ENCODE measurements around the gene SMG7. TPM values are rescaled to one million over a fixed set of nuclear protein-coding genes. Genes with fewer than 3 reads are reported as not detected.

SMG7 gene
- total RNA-seq, 2 experiments from 2014 or later = 45.0 to 185 TPM

GRCh38 chr1:183506561-183506960 is 34.3 kb downstream of the SMG7 start:
- Histone ChIP-seq H3K9me2 (ENCODE audit: insufficient read depth, low read length) (no peaks in the 10 kb centered on the region), H3K79me2 (ENCODE audit: insufficient read depth, low read depth, low read length) (peaks cover 100% of the 10 kb centered on the region), H3K36me3 (ENCODE audit: insufficient read depth, low read length) (peaks cover 85% of the 10 kb centered on the region), H2AFZ (ENCODE audit: low read length) (no peak overlapping the region), H3K4me2 (ENCODE audit: low read length) (no peak overlapping the region), H3K4me3 (ENCODE audit: low read depth, low read length, poor library complexity, severe bottlenecking) (no peak overlapping the region), H3K27ac (ENCODE audit: low read depth, low read length, poor library complexity, severe bottlenecking) (no peak overlapping the region), H4K20me1 (ENCODE audit: insufficient read depth, low read length) (peaks cover 49% of the 10 kb centered on the region), H3K4me1 (ENCODE audit: insufficient read depth, low read length, poor library complexity, severe bottlenecking) (peaks cover 45% of the 10 kb centered on the region), H3K9me3 (ENCODE audit: low read length) (no peaks in the 10 kb centered on the region)
- POLR2A ChIA-PET = interaction anchor here (0.6 to 5.7 kb wide), 3 partner anchors 17 to 653 kb away, joined by 3 to 33 read pairs (median 3); no protein-coding TSS in a partner anchor
- BruUV-seq (replicated peaks) = no TSS peak
- CTCF ChIA-PET (ENCODE audit: unreplicated experiment) = no interaction called here
- intact Hi-C loops (cut with micrococcal nuclease; ENCODE audit: unreplicated experiment) = no loop called here
- no peak for DNase-seq (ENCODE audit: low spot score)
- TF ChIP-seq EZH2phosphoT487 (IDR thresholded peaks at IDR 0.05; ENCODE audit: borderline replicate concordance, low read depth, low read length) (no peak), CTCF (conservative IDR thresholded peaks at IDR 0.05; ENCODE audit: low read length) (no peak)

- POLR2A ChIA-PET = interaction anchor here (0.7 to 5.7 kb wide), 8 partner anchors 9 to 30 kb away, joined by 4 to 33 read pairs (median 4); no protein-coding TSS in a partner anchor
- no peaks in the 10 kb centered on the region for H3K9me2 ChIP-seq (ENCODE audit: insufficient read depth, low read length)
- H3K4me3 ChIP-seq (ENCODE audit: low read depth, low read length, poor library complexity, severe bottlenecking) = no peak overlapping the region
- peaks cover 100% of the 10 kb centered on the region for H3K79me2 ChIP-seq (ENCODE audit: insufficient read depth, low read depth, low read length)
- H4K20me1 ChIP-seq (ENCODE audit: insufficient read depth, low read length) = peaks cover 35% of the 10 kb centered on the region
- H3K27ac ChIP-seq (ENCODE audit: low read depth, low read length, poor library complexity, severe bottlenecking) = no peak overlapping the region
- intact Hi-C loops (cut with micrococcal nuclease; ENCODE audit: unreplicated experiment) = no loop called here
- H3K4me1 ChIP-seq (ENCODE audit: insufficient read depth, low read length, poor library complexity, severe bottlenecking) = peaks cover 25% of the 10 kb centered on the region
- no peak overlapping the region for H2AFZ ChIP-seq (ENCODE audit: low read length)
- CTCF ChIA-PET (ENCODE audit: unreplicated experiment) = no interaction called here
- H3K9me3 ChIP-seq (ENCODE audit: low read length) = no peaks in the 10 kb centered on the region
- BruUV-seq (replicated peaks) = no TSS peak
- H3K36me3 ChIP-seq (ENCODE audit: insufficient read depth, low read length) = peaks cover 86% of the 10 kb centered on the region
- TF ChIP-seq EZH2phosphoT487 (IDR thresholded peaks at IDR 0.05; ENCODE audit: borderline replicate concordance, low read depth, low read length) (no peak), CTCF (conservative IDR thresholded peaks at IDR 0.05; ENCODE audit: low read length) (no peak)
- no peak for DNase-seq (ENCODE audit: low spot score)
- no peak overlapping the region for H3K4me2 ChIP-seq (ENCODE audit: low read length)
These were observed 36.4 kb downstream of the SMG7 start for GRCh38 chr1:183508694-183509093.

- POLR2A ChIA-PET = interaction anchor here (0.6 to 2.0 kb wide), 5 partner anchors 14 to 43 kb away, joined by 3 to 6 read pairs (median 3); no protein-coding TSS in a partner anchor
- H3K9me2 ChIP-seq (ENCODE audit: insufficient read depth, low read length) = no peaks in the 10 kb centered on the region
- no peak overlapping the region for H3K4me2 ChIP-seq (ENCODE audit: low read length)
- intact Hi-C loops (cut with micrococcal nuclease; ENCODE audit: unreplicated experiment) = no loop called here
- peaks cover 6% of the 10 kb centered on the region for H3K4me1 ChIP-seq (ENCODE audit: insufficient read depth, low read length, poor library complexity, severe bottlenecking)
- H3K36me3 ChIP-seq (ENCODE audit: insufficient read depth, low read length) = peaks cover 91% of the 10 kb centered on the region
- H3K79me2 ChIP-seq (ENCODE audit: insufficient read depth, low read depth, low read length) = peaks cover 89% of the 10 kb centered on the region
- H3K4me3 ChIP-seq (ENCODE audit: low read depth, low read length, poor library complexity, severe bottlenecking) = no peak overlapping the region
- no peak for TF ChIP-seq EZH2phosphoT487 (IDR thresholded peaks at IDR 0.05; ENCODE audit: borderline replicate concordance, low read depth, low read length)
- no peak for TF ChIP-seq CTCF (conservative IDR thresholded peaks at IDR 0.05; ENCODE audit: low read length)
- DNase-seq (ENCODE audit: low spot score) = no peak
- no peak overlapping the region for H3K27ac ChIP-seq (ENCODE audit: low read depth, low read length, poor library complexity, severe bottlenecking)
- H3K9me3 ChIP-seq (ENCODE audit: low read length) = no peaks in the 10 kb centered on the region
- no TSS peak for BruUV-seq (replicated peaks)
- CTCF ChIA-PET (ENCODE audit: unreplicated experiment) = no interaction called here
- no peak overlapping the region for H2AFZ ChIP-seq (ENCODE audit: low read length)
- H4K20me1 ChIP-seq (ENCODE audit: insufficient read depth, low read length) = peaks cover 39% of the 10 kb centered on the region
These were observed 40.2 kb downstream of the SMG7 start for GRCh38 chr1:183512450-183512849.
